ENCODE results near the gene CGNL1.

CGNL1 gene

DNA sequence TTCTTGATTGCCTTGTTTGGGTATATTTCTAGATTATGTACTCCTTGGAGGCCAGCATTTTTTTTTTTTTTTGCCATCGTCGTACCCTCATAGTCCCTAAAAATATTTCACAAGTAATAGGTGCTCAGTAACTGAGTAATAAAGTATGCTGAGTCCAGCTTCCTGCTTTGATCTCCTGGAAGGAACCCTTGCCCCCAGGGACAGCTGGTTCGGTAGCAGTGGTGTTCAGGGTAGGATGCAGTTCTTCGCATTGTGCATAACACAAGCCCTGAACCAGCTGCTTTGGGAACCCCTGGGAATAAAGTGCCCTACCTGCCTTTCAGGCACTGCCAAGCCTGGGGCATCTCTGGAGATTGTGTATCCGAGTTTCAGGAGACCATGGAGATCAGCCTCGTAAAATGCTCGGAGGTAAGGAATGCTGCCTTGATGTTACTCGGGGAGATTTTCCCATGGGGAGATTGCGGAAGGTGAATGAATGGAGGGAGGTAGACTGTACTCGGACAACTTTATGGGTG, 223.0 kb downstream of the CGNL1 start:
- Histone ChIP-seq H3K27ac (no peak overlapping the region), H4K20me1 (ENCODE audit: insufficient read depth) (no peaks in the 10 kb centered on the region), H3K79me2 (ENCODE audit: insufficient read depth, low read depth) (no peaks in the 10 kb centered on the region), H3K4me2 (no peak overlapping the region), H3K9ac (no peak overlapping the region), H3K4me1 (ENCODE audit: low read depth, poor library complexity, severe bottlenecking) (no peaks in the 10 kb centered on the region), H2AFZ (ENCODE audit: low read depth) (no peak overlapping the region), H3K4me3 (IDR thresholded peaks at IDR 0.05; ENCODE audit: insufficient read depth, low read depth, low read length) (no peak overlapping the region), H3K36me3 (ENCODE audit: insufficient read depth) (no peaks in the 10 kb centered on the region), H3K27me3 (ENCODE audit: insufficient read depth, low read depth) (no peaks in the 10 kb centered on the region)
- TF ChIP-seq, protein P1, sequence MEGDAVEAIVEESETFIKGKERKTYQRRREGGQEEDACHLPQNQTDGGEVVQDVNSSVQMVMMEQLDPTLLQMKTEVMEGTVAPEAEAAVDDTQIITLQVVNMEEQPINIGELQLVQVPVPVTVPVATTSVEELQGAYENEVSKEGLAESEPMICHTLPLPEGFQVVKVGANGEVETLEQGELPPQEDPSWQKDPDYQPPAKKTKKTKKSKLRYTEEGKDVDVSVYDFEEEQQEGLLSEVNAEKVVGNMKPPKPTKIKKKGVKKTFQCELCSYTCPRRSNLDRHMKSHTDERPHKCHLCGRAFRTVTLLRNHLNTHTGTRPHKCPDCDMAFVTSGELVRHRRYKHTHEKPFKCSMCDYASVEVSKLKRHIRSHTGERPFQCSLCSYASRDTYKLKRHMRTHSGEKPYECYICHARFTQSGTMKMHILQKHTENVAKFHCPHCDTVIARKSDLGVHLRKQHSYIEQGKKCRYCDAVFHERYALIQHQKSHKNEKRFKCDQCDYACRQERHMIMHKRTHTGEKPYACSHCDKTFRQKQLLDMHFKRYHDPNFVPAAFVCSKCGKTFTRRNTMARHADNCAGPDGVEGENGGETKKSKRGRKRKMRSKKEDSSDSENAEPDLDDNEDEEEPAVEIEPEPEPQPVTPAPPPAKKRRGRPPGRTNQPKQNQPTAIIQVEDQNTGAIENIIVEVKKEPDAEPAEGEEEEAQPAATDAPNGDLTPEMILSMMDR (conservative IDR thresholded peaks at IDR 0.05; ENCODE audit: low read depth, low read length), result no peak

DNA sequence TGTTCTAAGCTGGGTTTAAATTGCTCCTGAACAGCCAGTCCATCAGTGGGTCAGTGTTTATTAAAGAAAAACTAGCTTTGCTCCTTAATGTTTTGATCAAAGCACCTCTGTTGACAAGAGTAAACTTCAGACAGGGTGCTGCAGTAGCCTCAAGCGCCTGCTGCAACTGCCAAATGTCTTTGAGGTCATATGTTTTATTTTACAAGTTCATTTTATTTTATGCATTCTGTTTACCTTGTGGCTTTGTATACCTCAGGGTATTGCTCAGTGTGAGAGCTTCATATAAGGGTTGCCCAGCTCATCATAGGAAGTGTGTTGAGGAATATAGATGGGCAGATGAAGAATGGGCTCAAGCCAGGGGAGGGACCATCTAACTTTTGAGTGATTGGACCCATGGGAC, 223.9 kb downstream of the CGNL1 start:
- H3K4me1 ChIP-seq (ENCODE audit: low read depth, poor library complexity, severe bottlenecking), result no peaks in the 10 kb centered on the region
- H3K36me3 ChIP-seq (ENCODE audit: insufficient read depth), result no peaks in the 10 kb centered on the region
- H3K9ac ChIP-seq, result no peak overlapping the region
- no peaks in the 10 kb centered on the region for H3K79me2 ChIP-seq (ENCODE audit: insufficient read depth, low read depth)
- H3K4me2 ChIP-seq, result no peak overlapping the region
- no peak overlapping the region for H3K27ac ChIP-seq
- no peaks in the 10 kb centered on the region for H3K27me3 ChIP-seq (ENCODE audit: insufficient read depth, low read depth)
- no peak overlapping the region for H3K4me3 ChIP-seq (IDR thresholded peaks at IDR 0.05; ENCODE audit: insufficient read depth, low read depth, low read length)
- H2AFZ ChIP-seq (ENCODE audit: low read depth), result no peak overlapping the region
- no peaks in the 10 kb centered on the region for H4K20me1 ChIP-seq (ENCODE audit: insufficient read depth)
- TF ChIP-seq, protein P1 (conservative IDR thresholded peaks at IDR 0.05; ENCODE audit: low read depth, low read length), result no peak

Measured in KMS-11 (cell line).